ENCODE results near the gene LHFPL3.
"Not testable (repeated sequence)": the region's sequence is repeated elsewhere in the genome, so short reads cannot be mapped to it uniquely, and the experiment has no call there.

The LHFPL3 gene

DNA sequence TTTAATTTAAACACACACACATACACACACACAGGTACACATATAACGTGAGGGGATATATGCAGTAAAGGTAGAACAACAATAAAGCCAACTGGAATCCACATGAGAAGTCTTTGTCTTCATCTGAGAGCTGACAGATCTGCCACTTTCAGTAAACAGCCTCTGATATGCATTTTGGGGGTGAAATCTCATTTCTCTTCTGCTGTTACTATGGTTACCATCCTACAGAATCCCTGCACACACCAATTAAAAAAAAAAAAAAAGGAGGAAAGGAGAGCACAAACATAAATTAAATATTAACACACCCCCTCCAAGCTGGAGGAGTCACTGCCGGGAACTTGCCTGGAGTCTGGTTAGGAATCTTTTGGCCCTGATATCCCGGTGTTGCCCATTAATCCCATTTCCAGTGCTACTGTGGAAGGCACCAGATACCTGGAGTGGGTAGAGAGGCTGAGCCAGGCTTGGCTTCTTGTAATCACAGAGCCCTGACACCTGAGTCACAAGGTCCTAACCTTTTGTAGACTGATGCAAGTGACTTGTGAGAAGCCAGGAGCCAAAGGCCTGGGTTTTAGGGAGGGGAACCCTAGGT is 169.1 kb downstream of the LHFPL3 start:
- no peak for DNase-seq

DNA sequence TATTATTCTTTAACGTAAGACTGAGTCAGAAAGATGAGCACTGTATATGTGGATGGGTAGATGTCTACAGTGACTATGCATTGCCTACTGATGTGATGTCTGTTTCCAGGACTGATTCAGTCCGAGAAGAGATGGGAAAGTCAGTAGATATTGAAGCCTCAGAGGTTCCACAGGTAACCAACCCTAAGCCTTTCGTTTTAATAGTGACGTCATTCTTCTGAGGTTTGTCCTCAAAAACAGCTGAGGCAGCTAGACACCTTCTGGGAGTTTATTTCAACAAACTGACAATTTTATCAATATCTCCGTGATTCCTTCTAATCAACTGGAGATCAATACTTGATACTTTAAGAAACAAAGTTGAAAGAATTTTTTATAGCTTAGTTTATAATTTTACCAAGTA is 171.6 kb downstream of the LHFPL3 start:
- no peak for DNase-seq

DNA sequence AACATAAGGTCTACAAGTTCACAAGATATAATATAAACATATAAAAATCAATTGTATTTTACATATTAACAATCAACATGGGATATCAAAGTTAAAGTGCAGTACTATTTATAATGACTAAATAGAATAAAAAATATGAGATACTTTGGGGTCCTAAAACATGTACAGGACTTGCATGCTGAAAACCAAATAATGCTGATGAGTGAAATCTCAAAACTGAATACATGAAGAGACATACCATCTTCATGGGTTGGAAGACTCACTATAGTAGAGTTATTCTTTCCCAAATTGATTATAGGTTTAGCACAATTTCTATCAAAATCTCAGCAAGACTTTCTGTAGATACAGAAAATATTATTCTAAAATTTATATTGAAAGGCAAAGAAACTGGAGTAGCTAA is 181.5 kb downstream of the LHFPL3 start:
- no peak for DNase-seq

DNA sequence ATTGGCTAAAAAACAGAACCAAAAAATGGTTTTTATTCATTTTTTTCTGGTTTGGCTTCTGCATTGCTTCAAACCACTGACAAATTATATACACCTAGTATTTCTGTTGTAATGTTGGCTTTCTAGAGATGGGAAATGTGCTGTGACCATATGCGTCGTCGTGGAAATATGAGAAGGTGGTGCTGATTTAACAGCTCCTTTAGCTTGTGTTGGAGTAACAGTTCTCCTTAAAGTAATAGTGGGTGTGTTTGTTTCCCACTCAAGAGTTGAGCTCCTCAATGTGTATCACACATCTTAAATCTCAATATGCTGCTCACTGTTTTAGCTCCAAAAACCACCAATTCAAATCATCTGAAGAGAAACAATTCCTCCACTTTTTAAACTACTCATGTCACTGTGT is 196.4 kb downstream of the LHFPL3 start:
- DNase-seq = no peak

DNA sequence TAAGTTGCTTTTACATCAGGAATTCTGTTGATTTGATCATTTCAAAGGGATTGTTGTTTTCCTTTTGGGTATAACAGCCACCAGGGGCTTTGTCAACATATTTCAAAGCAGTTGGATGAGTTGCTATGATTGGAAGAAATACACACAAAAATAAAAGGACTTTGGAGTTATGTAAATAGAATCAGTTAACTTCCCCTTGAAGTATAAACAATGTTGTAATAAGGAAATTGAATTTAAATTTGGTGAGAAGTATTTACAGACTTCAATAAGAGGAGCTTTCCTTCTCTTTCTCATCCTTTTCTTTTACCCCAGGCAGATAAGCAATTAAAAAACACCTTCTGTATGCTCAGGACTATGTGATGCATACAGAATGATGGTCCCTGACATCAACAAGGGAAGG is 199.7 kb downstream of the LHFPL3 start:
- DNase-seq = no peak

DNA sequence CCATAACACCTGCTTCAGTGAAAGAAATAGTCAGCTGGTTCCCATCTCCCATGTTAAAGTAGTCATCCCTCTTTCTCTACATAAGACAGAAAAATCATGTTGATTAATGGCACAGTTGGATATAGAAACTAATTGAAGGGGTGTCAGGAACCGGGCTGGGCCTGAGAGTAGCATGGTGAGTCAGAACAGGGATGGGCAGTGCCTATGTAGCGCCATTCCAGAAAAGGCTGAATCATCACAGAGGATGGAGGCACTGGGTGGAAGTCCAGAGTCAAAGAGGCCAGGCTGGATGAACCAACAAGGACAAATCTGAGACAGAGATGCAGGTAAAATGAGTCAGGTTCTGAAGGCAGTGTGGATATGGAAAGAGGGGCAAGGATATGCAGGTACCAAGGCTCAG is 201.2 kb downstream of the LHFPL3 start:
- no peak for DNase-seq

DNA sequence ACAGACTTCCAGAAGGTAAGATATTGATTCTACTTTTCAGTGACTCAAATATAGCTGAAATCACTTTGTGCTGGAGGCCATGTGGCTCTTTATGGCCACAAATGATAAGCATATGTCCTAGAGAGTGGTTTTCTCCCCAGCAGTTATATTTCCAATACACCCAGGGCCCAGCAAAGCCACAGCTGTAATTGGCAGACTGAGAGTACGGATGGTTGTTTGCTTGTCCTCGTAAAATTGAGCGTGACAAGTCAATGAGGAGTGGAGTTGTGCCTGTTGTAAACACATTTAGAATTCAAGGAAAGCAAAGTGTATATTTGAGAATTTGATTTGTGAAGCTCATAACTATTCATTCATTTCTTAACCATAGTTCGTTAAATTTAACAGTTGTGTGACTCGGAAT is 201.8 kb downstream of the LHFPL3 start:
- DNase-seq = no peak

DNA sequence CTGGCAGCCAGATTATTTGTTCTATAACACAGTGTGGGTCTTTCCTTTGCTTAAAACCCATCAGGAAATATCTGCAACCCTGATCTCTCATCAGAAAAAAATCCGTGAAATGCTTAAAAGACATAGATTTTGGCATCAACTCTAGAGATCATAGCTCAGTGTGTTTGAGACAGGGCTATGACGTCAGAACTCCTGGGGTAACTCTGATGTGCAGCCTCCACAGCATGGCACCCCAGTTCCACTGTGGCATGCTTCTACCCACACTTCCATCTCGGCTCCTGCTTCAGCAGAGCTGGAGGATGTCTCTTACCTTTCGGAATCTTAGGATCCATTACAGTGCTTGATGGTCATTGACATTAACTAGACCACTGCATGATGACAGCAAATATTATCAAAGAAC is 205.7 kb downstream of the LHFPL3 start:
- no peak for DNase-seq

DNA sequence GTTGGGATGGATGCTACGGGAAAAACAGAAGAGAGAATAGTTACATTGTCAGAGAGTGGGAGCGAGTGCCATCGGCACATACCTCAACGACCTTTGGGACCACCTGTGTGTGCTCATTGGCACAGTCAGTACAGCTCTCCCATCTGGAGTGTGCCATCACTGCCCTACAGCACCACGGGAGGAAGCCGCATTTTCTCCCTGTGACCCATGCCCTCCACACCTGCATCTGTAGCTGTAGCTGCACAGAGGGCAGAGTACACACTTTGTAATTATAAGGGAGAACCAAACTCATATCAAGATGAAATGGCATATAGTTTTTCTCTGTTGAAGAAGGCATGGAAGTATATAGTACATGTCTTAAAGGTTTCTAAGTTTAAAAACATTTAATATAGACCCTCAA is 207.4 kb downstream of the LHFPL3 start:
- no peak for DNase-seq

DNA sequence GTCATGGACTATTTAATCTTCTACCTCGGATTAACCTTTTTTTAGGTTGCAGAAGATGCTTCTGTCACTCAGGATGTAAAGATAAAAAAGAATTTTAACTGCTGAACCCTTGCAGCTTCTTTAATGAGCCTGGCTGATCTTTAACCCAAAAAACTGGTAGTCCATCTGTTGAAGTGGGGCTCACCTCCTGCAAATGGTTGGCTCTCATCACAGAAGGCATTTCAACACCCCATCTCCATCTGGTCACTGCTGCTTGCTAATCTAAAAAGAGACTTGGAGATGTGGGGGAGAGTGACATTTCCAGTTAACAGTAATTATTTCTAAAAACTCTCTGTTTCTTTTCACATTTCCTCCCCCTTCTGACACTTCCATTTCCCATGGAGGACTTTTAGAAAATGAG is 208.6 kb downstream of the LHFPL3 start:
- DNase-seq = no peak

DNA sequence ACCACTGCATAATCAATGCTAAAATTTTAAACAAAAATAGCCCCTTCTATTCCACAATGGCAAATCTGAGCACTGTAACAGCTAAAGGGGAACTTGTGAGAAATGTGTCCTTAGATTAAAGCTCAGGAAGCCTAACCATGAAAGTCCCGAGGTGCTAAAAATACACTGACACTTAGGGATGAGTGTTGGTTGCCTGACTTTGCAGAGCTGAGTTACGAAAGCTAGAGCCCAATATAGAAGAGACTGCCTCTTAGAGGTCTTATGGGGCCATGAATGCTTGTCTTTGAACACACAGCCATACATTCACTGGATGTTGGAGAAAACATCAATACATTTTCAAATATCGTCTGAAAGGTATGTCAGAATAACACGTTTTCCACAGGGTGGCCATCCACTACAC is 209.7 kb downstream of the LHFPL3 start:
- no peak for DNase-seq

DNA sequence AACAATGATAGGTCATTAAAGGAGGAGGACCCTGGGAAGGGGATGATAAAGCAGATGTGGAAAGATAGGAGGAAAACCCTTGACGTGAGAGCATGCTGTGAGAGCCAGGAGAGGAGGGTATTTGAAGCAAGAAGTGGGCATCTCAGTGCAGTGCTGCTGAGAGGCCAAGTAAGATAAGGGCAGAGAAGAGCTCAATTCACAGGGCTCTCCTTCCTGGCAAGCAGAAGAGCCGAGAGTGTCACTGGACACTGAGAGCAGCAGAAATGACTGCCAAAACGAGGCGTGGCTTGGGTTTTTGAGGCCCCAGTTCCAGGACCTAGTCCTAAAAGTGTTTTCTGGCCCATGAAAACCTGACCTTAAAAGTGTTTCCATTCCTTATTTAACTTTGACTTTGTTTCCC is 213.5 kb downstream of the LHFPL3 start:
- DNase-seq = no peak

DNA sequence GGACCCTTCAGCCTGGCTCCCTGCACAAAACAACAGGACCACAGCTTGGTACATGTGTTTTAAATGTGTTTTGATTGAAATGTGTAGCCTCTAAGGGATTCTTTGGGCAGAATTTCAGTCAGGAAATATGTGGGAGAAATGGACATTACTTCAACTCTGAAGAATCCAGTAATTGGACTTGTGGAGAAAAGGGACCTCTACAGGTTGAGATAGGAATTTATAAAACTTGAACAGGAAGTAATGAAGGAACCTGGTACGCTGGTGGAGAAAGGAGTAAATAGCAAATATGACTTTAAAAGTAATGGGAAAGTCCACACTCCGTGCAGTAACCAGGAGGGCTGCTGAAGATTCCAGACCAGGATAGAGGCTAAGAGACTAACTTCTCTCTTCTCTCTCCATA is 220.5 kb downstream of the LHFPL3 start:
- no peak for DNase-seq

DNA sequence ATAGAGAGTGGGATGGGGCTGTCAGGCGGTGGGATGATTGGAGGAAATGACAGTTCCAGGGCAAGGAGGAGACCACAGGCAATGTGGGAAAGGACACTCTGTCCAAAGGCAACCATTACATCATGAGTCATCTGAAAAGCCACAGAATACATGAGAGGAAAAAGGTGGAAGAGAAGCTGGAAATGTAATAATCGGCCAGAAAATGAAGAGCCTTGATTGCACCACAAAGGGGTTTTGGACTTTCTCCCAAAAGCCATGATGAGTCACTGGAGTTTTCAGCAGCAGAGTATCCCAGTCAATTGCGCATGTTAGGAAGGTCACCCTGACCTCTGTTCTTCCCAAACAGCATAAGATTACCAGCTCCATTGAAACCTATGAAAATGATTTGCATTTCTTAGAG is 222.0 kb downstream of the LHFPL3 start:
- no peak for DNase-seq

DNA sequence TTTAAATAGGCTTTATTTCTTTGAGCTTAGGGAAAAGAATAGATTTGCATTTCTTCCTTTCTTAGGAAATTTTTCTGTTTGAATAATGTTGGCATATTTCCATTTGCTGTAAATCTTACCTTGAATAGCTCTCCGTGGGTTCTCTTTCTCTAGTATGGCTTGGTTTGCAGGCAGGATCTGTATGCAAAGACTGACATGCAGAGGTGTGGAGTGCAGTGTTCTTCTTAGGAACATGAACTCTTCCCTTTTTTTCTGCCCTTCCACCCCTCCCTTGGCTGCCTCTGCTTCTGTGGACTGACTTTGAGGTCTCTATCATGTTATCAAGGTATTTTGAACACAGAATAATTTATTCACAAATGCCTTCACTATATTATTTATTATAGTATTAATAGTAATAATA is 222.8 kb downstream of the LHFPL3 start:
- no peak for DNase-seq

DNA sequence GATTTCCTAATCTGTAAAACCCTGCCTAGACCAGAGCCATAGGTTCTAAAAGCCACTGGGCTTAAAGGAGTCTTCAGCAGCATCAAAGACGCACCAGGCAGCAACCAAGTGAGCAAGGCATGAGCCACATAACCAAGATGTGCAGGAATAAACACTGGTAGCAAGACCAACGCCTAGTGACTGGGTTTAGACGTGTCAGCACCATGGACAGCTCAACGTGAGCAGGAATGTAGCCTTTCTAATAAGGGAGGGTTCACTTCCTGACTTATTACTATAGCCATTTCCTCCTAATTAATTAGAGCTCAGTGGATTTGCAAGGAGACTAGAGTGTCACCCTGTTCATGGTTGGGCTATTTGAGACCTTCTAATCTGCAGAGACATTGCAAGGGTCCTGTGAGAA is 223.7 kb downstream of the LHFPL3 start:
- DNase-seq = no peak

DNA sequence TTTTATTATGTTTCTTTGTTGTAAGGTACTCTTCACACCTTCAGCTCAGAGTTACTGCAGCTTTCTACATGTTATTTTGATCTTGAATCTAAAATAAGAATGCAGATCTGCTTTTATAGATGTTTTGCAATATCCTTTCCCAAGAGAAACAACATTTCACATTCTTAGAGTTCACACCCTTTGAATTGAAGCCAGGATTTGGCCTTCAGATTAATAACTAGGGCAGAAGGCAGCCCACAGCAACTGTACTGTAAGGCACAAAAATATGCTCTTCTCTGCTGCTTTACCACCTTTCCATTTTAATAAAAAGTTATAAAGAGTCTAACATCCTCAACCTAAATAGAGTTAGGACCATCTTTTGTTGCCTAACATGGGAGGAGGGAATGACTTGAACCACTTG is 224.7 kb downstream of the LHFPL3 start:
- DNase-seq = no peak

DNA sequence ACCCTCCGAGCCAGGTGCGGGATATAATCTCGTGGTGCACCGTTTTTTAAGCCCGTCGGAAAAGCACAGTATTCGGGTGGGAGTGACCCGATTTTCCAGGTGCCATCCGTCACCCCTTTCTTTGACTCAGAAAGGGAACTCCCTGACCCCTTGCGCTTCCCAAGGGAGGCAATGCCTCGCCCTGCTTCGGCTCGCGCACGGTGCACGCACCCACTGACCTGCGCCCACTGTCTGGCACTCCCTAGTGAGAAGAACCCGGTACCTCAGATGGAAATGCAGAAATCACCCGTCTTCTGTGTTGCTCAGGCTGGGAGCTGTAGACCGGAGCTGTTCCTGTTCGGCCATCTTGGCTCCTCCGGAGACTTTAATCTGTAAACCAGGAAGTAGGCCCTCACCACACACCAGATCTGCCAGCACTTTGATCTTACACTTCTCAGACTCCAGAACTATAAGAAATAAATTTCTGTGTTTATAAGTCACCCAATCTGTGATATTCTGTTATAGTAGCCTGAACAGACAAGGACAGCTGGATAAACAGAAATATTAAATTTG is 235.0 kb downstream of the LHFPL3 start:
- not testable (repeated sequence) for DNase-seq

DNA sequence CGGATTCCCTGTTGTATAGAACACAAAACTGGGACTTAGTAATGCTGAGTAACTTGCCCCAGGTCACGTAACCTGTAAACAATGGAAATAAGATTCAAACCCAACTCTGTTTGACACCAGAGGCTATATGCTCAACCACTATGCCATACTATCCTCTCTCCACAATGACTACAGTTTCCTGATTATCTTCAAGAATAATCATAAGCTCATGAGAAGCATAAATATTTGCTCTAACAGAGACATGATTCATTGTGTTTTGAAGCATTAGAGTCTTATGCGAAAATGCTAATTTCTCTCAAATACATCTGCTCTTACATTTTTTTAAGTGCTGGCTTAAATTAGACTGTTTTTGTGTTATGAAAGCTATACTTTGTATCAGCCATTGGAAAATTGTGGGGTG is 241.3 kb downstream of the LHFPL3 start:
- no peak for DNase-seq

DNA sequence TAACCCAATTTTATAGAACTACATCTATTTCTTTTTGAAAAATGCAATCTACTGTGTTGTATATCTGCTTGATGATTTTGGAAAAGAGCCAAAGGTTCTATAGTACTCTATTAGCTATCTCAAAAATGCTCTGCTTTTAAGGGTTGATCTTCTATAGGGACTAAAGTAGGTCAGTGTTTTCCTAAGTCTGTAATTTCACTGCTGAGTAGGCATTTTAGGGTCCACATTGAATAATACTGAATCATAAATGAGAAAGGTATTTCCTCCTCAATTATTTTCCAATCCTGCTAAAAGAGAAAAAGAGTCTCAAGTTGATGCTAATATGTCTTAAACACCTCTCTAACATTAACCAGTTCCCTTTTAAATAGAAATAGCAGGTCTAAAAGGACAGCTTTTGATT is 244.2 kb downstream of the LHFPL3 start:
- DNase-seq = no peak

DNA sequence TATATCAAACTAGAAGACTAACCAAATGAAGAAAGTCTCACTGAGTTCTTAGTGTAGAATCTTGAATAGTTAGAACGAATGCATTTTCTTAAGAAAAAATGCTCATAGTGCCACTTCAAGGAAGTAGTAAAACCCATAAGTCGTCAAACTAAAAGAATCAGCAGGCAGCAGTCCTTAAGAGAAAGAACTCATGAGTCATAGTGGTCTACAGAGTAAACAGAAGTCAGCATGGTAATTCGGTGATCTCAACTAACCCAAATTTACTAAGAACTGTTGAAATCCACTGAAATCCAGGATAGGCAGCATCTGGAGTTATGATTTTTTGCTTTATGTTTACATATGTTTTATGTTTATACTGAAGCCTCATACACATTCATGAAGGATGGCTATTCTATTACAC is 256.2 kb downstream of the LHFPL3 start:
- DNase-seq = no peak

DNA sequence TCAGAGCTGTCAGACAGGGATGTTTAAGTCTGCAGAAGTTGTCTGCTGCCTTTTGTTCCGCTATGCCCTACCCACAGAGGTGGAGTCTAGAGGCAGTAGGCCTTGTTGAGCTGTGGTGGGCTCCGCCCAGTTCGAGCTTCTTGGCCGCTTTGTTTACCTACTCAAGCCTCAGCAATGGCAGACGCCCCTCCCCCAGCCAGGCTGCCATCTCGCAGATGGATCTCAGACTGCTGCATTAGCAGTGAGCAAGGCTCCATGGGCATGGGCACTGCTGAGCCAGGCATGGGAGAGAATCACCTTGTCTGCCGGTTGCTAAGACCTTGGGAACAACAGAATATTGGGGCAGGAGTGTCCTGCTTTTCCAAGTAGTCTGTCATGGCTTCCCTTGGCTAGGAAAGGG is 267.2 kb downstream of the LHFPL3 start:
- not testable (repeated sequence) for DNase-seq

DNA sequence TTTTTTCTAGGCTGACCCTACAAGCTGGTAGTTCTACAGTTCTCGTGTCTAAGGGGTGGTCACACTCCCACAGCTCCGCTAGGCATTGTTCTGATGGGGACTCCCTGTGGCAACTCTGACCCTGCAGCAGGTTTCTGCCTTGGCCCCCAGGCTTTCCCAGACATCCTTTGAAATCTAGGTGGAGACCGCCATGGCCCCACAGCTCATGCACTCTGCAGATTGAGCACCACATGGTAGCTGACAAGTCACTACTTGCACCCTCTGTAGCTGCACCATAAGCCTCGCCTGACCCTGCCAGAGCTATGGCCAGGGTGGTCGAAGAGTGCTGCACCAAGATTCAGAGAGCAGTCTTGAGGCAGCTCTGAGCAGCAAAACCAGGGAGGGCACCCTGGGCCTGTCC is 275.6 kb downstream of the LHFPL3 start:
- DNase-seq = no peak

DNA sequence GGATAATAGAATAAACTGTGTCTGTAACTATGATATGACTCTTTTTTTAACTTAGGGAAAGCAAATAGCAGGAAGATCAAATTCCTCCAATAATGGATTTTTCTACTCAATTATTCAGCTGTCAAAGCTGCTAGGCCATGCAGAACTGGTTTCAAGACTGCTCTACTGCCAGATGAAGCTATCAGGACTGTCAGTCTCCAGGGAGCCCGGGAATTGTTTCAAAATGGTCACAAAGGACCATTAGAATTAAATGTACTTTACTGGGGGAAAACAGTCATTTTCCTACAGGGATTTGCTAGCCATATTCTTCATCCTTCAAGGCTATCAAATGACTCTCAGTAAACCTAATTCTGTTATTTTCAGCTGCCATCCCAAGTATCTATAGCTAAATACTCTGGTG is 276.3 kb downstream of the LHFPL3 start:
- DNase-seq = no peak

DNA sequence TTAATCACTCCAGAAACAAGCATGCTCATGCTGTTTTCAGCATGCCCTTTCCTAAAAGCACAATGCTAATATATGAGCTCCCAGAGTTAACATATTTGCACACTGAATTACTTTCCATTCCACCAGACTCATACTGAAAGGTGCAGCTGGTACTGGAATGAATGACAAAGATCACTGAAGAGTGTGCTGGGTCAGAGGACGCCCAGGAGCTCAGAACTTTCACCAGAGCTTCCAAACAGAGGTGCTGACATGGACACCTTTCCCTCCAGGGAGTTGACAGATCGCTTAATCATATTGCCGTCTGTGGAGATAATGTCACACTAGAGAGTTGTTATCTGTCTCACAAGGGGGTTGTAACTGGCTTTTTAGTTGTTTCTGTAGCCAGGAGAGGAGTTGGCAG is 292.9 kb downstream of the LHFPL3 start:
- no peak for DNase-seq

DNA sequence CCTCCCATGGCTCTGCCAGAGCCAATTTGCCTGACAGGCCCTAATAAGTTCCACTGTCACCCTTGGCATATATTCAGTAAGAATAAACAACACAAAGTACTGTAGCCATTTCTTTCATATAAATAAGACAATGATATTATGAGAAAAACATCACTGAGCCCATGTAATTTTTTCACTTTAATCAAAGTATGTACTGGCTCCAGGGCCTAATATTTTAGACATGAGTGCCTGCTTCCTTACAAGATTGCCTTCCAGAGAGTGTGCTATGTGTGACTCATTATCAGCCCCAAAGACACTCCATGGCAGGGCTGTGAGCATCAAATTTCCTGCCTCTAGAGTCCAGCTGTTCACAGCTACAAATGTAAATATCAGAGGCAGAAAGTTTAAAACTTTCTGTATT is 297.6 kb downstream of the LHFPL3 start:
- no peak for DNase-seq

Measured in activated CD4-positive, CD25-positive, alpha-beta regulatory T cell (primary cell).